ENCODE measurements around the gene MRPL11.

- TF ChIP-seq EZH2 (IDR thresholded peaks at IDR 0.05; ENCODE audit: insufficient read depth, poor library complexity, severe bottlenecking) (no peak), EZH2phosphoT487 (IDR thresholded peaks at IDR 0.05; ENCODE audit: insufficient read depth, low read depth) (no peak)
Observed at GRCh38 chr11:66429983-66430602, 8.6 kb downstream of the MRPL11 start.
